Stimulated activated CD8-positive, alpha-beta memory T cell treated with anti-CD3 and anti-CD28 coated beads, Interleukin-15, amount 100 ng/mL, for 4 hours (primary cell): ENCODE data around the gene DNASE1L3.
A peak's percentile ranks its signal among the peaks of the same experiment; 100 is the strongest.
"Not testable (repeated sequence)": the region's sequence is repeated elsewhere in the genome, so short reads cannot be mapped to it uniquely, and the experiment has no call there.

ENCODE experiments used
- DNase-seq, 2 donors: peaks; one replicate each; pipeline ENCODE4 v3.0.0-alpha.2; 2020; ENCODE audit warnings: low read depth in 2 of 2

The DNASE1L3 gene

GRCh38 chr3:58235970-58236369, 25.2 kb upstream of the DNASE1L3 start:
- DNase-seq: no peak

DNA sequence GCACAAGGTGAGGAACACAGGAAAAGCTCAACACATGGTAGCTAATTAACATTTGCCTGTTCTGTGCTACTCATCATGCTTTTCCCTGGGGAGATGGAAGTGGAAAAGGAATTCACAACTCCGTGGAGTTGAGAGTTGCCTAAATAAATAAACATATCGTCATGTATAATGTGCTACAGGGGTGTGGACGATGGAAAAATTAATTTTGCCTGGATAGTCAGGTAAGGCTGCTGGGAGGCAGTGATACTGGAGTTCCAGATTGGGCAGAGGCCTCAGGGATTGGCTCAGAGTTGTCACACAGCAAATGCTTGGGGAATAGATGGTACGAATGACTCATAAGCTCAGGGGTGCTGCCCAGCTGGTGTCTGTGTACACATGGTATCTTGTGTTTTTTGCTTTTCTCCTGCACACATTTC, 23.8 kb upstream of the DNASE1L3 start:
- no peak for DNase-seq

DNA sequence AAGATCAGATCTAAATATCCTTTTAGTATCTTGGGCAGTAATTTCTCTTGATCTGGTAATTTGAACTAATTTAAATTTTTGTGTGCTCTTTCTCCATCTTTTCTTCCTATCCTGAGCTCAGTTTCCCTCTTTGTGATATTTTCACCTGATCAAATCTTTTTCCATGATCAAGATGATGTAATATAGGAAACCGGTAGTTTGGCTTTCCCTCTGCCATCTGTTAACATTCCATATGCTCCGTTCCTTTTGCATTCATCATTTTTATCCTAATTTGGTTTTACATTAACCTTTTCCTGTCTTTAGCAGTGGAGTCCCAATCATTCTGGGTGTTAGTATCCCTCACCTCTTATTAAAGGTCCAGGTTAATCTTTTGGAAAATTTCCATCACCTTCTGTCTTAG, 20.9 kb upstream of the DNASE1L3 start:
- no peak for DNase-seq

DNA sequence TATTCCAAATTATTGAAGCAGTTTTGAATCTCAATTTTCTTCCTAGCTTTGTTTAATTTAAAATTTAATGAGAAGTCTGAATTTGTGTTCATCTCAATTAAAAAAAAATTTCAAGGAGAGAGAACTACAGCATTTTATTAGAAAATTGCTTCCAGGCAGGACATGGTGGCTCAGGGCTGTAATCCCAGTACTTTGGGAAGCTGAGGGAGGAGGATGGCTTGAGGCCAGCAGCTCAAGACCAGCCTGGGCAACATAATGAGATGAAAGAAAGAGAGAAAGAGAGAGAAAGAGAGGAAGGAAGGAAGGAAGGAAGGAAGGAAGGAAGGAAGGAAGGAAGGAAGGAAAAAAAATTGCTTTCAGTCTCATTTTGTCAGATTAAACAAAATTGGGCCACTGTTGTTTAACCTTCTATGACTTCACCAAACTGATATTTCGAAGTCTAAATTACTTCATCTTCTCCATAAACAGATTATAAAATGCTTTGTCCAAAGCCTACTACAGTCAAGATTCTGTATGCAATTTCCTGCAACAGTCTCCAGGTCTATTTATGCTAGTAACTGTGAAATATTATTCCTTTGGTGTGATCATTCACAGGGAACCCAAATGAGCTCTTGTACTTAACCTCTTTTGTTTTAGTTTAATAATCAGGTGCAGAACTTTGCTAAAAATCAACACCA, 20.2 kb upstream of the DNASE1L3 start:
- DNase-seq: no peak

GRCh38 chr3:58227933-58228332, 17.2 kb upstream of the DNASE1L3 start:
- DNase-seq: not testable (repeated sequence)

DNA sequence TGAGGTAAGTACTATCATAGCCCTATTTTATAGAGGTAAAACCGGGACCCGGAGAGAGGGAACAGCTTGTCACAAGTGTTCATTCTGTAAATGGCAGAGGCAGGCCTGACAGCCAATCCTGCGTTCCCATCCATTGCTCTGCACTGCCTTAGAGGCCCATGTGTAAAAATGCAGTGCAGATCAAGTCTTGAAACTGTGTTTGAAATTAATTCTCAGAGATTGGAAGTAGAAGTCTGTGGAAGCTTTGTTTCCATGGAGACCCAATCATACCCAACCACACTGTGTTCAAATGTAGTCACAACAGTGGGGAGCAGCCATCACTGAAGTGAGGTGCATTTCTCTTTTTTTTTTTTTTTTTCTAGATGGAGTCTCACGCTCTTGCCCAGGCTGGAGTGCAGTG, 13.1 kb upstream of the DNASE1L3 start:
- no peak for DNase-seq

DNA sequence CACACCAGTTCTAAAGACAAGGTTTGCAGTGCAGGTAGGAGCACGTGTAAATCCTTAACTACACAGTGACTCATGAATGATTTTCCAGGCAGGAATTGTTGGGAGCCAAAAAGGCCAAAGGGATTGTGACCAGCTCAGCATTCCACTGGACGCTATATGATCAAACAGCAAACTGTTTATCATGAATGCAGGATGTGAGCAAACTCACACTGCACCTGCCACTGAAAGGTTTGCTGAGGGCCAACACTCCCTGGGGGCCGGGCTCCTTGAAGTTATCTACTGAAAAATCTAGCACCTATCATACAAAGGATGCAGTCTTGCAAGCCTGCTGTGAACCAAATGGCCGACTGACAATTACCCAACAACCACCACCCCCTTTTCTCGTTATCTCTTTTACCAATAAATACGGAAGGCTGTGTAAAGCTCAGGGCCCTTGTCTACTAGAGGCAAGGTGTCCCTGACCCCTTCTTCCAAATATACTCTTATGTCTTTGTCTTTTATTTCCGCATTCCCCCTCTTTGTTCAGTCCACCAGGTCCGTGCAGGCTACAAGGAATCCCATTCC, 11.5 kb upstream of the DNASE1L3 start:
- no peak for DNase-seq

GRCh38 chr3:58218904-58219303, 8.1 kb upstream of the DNASE1L3 start:
- no peak for DNase-seq

- peak; percentile 13 to 15 for DNase-seq
Observed at GRCh38 chr3:58217209-58217811, 6.5 kb upstream of the DNASE1L3 start.

DNA sequence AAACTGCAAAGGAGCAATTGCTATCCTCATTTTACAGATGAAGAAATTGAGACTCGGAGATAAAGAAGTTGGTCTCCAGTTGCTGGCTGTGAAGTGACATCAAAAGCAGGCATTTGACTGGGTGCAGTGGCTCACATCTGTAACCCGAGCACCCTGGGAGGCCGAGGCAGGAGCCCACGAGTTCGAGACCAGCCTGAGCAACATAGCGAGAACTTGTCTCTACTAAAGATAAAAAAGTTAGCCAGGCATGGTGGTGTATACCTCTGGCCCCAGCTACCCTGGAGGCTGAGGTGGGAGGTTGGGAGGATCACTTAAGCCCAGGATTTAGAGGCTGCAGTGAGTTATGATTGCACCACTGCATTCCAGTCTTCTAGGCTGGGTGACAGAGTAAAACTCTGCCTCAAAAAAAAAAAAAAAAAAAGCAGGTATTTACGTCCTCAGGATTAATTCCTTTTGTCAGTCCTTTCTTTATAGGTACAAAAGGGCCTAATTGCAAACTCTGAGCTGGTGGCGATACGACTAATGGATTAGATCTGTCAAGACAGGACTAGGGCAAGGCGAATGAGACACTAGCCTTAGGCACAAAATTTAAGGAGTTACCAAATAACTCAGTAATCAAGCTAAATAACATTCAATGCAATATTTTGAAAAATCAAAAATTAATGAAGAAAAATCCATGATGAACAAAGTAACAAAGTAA, 5.9 kb upstream of the DNASE1L3 start:
- DNase-seq: no peak

- DNase-seq: no peak
Observed at GRCh38 chr3:58215317-58216025, 4.7 kb upstream of the DNASE1L3 start.

DNA sequence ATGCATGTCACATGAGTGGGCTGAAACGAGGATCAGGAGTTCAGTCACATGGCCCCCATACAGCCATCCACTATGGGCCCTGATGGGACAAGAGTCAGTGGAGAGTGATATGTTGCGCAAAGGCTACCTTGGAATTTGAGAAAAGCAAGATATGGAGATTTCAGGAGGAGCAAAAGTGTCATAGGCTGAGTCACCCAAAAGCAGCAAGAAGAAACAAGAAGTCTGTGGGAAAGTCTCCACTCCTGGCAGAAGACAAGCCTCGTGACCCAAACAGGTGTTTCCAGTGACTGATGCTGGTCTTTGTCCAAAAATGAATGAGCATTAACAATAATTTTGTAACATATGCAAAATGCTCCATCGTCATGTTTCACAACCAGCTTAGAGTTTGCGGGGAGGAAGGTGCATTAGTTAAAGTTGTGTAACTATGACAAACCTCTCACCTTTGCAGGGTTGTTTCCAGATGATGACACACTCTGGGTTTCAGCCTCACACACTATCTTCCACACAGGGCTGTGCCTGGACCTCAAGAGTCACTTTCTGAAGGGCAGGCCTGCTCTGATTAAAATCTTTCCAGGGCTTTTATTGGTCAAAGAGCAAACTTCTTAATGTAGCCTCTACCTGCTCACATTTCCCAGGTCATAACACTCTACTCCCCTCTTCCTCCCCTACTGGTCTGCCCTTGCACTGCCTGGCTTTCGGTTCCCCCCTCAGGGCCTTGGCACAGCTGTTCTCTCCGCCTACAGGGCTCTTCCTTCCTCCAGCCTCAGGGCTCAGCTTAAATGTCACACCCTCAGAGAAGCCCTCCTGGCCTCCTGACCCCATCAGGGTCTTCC, 3.9 kb upstream of the DNASE1L3 start:
- DNase-seq: no peak

DNA sequence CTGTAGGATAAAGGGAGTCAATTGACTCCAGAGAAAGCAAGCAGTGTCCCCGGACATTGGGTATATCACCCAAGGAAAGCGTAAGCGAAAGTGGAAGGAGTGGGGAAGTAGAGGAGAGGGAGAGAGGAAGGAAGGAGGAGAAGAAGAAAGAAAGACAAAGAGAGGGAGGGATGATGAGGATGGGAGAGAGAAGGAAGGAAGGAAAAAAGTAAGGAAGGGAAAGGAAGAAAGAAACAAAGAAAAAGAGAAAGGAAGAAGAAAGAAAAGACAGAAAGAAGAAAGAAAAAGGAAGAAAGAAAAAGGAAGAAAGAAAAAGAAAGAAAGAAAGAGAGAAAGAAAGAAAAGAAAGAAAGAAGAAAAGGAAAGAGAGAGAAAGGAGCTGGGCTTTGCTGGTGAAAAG, 839 bp downstream of the DNASE1L3 start:
- no peak for DNase-seq

DNA sequence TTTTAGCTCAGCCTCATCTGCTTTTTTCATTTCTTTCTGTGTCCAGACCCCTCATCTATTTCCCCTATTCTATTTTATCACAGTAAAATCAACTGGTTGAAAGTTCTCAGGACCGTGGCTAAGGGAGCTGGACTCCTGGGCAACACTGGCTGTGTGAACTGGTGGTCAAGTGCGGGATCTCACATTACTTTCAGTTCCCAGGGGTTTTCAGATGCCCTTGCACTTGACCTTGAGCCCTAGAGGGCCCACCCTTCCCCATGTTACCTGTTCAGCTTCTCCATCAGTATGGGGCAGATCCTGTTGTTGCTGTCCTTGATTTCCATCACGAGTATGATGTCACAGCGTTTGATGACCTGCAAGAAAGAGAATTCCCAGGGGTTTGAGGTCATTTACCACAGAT, 2.8 kb downstream of the DNASE1L3 start:
- no peak for DNase-seq

- no peak for DNase-seq
Observed at GRCh38 chr3:58206406-58207011, 4.3 kb downstream of the DNASE1L3 start.

GRCh38 chr3:58205981-58206380, 4.8 kb downstream of the DNASE1L3 start:
- DNase-seq: no peak

GRCh38 chr3:58204720-58205119, 6.1 kb downstream of the DNASE1L3 start:
- no peak for DNase-seq

- DNase-seq: no peak
Observed at GRCh38 chr3:58203541-58203940, 7.2 kb downstream of the DNASE1L3 start.

- DNase-seq: no peak
Observed at GRCh38 chr3:58202917-58203360, 7.8 kb downstream of the DNASE1L3 start.

- DNase-seq: not testable (repeated sequence)
Observed at GRCh38 chr3:58201451-58201850, 9.3 kb downstream of the DNASE1L3 start.

GRCh38 chr3:58200846-58201355, 9.9 kb downstream of the DNASE1L3 start:
- no peak for DNase-seq
